Measurements from ENCODE around the gene AFF3.

AFF3 gene

DNA sequence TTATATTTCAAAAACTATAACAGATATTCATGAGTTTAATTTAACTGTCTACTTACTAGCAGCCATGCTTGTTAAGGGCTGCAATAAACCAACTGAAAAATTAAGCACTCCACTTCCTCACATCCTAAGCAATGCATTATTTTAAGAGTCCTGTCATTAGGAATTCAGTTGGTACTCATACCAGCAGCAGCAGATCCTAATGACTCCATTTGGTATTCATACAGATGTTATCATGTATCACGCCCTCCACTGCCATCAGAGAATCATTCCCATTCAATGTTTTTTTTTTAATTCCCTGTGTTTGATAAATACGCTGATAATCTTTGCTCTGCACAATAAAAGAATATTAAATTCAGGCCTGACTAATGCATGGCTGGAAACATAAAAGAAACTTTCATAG lies 236.8 kb downstream of the AFF3 start:
- TF ChIP-seq, protein P1, sequence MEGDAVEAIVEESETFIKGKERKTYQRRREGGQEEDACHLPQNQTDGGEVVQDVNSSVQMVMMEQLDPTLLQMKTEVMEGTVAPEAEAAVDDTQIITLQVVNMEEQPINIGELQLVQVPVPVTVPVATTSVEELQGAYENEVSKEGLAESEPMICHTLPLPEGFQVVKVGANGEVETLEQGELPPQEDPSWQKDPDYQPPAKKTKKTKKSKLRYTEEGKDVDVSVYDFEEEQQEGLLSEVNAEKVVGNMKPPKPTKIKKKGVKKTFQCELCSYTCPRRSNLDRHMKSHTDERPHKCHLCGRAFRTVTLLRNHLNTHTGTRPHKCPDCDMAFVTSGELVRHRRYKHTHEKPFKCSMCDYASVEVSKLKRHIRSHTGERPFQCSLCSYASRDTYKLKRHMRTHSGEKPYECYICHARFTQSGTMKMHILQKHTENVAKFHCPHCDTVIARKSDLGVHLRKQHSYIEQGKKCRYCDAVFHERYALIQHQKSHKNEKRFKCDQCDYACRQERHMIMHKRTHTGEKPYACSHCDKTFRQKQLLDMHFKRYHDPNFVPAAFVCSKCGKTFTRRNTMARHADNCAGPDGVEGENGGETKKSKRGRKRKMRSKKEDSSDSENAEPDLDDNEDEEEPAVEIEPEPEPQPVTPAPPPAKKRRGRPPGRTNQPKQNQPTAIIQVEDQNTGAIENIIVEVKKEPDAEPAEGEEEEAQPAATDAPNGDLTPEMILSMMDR (IDR thresholded peaks at IDR 0.05): no peak

DNA sequence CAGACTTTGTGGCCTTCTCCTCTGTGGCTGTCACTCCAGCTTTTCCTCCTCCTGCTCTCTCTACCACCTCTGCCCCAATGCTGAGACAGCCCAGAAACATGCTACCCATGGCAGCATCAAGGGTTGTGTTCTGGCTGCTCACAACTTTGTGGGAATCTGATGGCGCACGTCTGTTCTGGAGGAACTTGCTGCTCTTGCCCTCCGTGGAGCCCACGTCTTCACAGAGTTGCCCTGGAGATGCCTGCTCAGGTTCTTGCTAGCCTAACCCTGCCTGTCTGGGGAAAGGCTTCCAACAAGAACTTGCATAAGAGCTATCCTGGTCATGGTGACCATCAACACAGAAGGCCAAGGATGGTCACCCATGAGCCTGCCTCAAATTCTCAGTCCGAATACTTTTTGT lies 237.4 kb downstream of the AFF3 start:
- TF ChIP-seq, protein P1 (IDR thresholded peaks at IDR 0.05): no peak

GRCh38 chr2:99903981-99904380 lies 238.4 kb downstream of the AFF3 start:
- TF ChIP-seq, protein P1 (IDR thresholded peaks at IDR 0.05): no peak

GRCh38 chr2:99900556-99900955 lies 241.8 kb downstream of the AFF3 start:
- TF ChIP-seq, protein P1 (IDR thresholded peaks at IDR 0.05): no peak

- TF ChIP-seq, protein P1 (IDR thresholded peaks at IDR 0.05): no peak
Measured at GRCh38 chr2:99899882-99900281, 242.5 kb downstream of the AFF3 start.

- TF ChIP-seq, protein P1 (IDR thresholded peaks at IDR 0.05): no peak
Measured at GRCh38 chr2:99899058-99899855, 243.1 kb downstream of the AFF3 start.

GRCh38 chr2:99898336-99899048 lies 243.9 kb downstream of the AFF3 start:
- TF ChIP-seq, protein P1 (IDR thresholded peaks at IDR 0.05): no peak

All from LNCAP (cell line).